Left lung (tissue), 10 donors: Measurements from ENCODE around the gene CPM. TPM values are rescaled to one million over a fixed set of nuclear protein-coding genes. Genes with fewer than 3 reads are reported as not detected.
A peak's percentile ranks its signal among the peaks of the same experiment; 100 is the strongest.

Experiments
- ATAC-seq: fragments of 200-7000 bp; cut with Tn5 transposase; one replicate; pipeline ENCODE4 v1.9.1; 2020; ENCODE audit warnings: moderate library complexity
- DNase-seq, 4 donors: peaks; one replicate each; pipeline ENCODE4 v3.0.0-alpha.2; 2013 to 2020
- H3K27ac ChIP-seq, 2 donors: fragments of 200-600 bp; sonication (generic) in 1 of 2; one replicate each; pipeline versions ENCODE4 v1.5.0 to v1.8.0; 2020 to 2021
- H3K27me3 ChIP-seq, 2 donors: fragments of 200-600 bp; sonication (generic) in 1 of 2; one replicate each; pipeline versions ENCODE4 v1.5.0 to v1.8.0; 2020 to 2021
- H3K36me3 ChIP-seq, 2 donors: fragments of 200-600 bp; sonication (generic) in 1 of 2; one replicate each; pipeline versions ENCODE4 v1.5.0 to v1.8.0; 2020 to 2021
- H3K4me1 ChIP-seq, 2 donors: fragments of 200-600 bp; one replicate each; pipeline ENCODE4 v1.8.0; 2021
- H3K4me3 ChIP-seq, 2 donors: fragments of 200-600 bp; sonication (generic) in 1 of 2; one replicate each; pipeline versions ENCODE4 v1.5.0 to v1.8.0; 2020 to 2021; ENCODE audit warnings: mild to moderate bottlenecking in 1 of 2
- H3K9me3 ChIP-seq, 2 donors: fragments of 200-600 bp; sonication (generic) in 1 of 2; one replicate each; pipeline versions ENCODE4 v1.5.0 to v1.8.0; 2020 to 2021
- intact Hi-C, 2 donors: fragments of 100-400 bp; cut with DNase I; formaldehyde crosslinking; loops; one replicate each; pipeline versions ENCODE4 v1.11.2 to v1.14.2; 2022
- polyA plus RNA-seq, 6 donors: library from polyadenylated mRNA; unstranded; fragments of 120-200 nt; gene quantifications; one replicate each; pipeline ENCODE4 v1.2.1, GENCODE V29; 2013; ENCODE audit not compliant: insufficient read length in 6 of 6
- total RNA-seq, 2 donors: library from RNA; stranded (reverse); fragmentation: NEBNext Ultra II Directional; extraction: Animal tissue kit (Norgen Biotek cat#: 25700); gene quantifications; one replicate each; pipeline ENCODE4 v1.2.1, GENCODE V29; 2021
- TF ChIP-seq, protein P1 (sequence below), 2 donors: fragments of 200-600 bp; sonication (generic) in 1 of 2; IDR thresholded peaks; one replicate each; pipeline versions ENCODE4 v1.5.0 to v1.8.0; 2021; ENCODE audit warnings: antibody characterized with exemption in 2 of 2
- donor health status: DM: no; HTN: yes; CAD: no.
- donor health status: DM: no; HTN: no; CAD: no.

Gene CPM
- total and polyA plus RNA-seq, 8 donors, result 180 to 708 (median 336) TPM

GRCh38 chr12:68904351-68904962, 28.5 kb downstream of the CPM start:
- Histone ChIP-seq H3K36me3 (no peaks in the 10 kb centered on the region), H3K27ac (no peak overlapping the region), H3K27me3 (no peaks in the 10 kb centered on the region), H3K4me1 (peaks cover 0 to 5% of the 10 kb centered on the region in 2 donors), H3K4me3 (no peak overlapping the region), H3K9me3 (no peaks in the 10 kb centered on the region)
- TF ChIP-seq, protein P1, sequence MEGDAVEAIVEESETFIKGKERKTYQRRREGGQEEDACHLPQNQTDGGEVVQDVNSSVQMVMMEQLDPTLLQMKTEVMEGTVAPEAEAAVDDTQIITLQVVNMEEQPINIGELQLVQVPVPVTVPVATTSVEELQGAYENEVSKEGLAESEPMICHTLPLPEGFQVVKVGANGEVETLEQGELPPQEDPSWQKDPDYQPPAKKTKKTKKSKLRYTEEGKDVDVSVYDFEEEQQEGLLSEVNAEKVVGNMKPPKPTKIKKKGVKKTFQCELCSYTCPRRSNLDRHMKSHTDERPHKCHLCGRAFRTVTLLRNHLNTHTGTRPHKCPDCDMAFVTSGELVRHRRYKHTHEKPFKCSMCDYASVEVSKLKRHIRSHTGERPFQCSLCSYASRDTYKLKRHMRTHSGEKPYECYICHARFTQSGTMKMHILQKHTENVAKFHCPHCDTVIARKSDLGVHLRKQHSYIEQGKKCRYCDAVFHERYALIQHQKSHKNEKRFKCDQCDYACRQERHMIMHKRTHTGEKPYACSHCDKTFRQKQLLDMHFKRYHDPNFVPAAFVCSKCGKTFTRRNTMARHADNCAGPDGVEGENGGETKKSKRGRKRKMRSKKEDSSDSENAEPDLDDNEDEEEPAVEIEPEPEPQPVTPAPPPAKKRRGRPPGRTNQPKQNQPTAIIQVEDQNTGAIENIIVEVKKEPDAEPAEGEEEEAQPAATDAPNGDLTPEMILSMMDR (IDR thresholded peaks at IDR 0.05), result no peak
- intact Hi-C loops, result no loop called here
- no peak for DNase-seq
- peak; percentile 35 for ATAC-seq

DNA sequence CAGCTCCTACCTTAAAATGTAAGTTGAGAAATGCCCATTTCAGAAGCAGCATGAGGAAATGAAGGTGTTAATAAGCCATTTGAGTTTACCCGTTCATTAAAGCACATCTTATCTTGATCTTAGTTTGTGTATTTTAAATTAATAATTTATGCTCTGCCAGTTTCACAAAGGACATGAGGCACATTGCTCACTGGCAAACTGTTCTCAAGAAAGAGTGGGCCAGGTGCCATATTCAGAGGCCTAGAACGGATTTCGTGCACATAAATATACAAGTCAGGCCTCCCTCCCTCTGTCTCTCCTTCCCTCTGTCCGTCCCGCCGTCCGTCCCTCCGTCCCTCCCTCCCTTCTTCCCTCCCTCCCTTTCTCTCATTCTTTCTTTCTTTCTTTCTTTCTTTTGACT, 29.5 kb downstream of the CPM start:
- H3K9me3 ChIP-seq, result no peaks in the 10 kb centered on the region
- no peaks in the 10 kb centered on the region for H3K36me3 ChIP-seq
- H3K27me3 ChIP-seq, result no peaks in the 10 kb centered on the region
- ATAC-seq (no peak), DNase-seq (no peak)
- intact Hi-C loops, result no loop called here
- no peak overlapping the region for H3K4me3 ChIP-seq
- no peak overlapping the region for H3K27ac ChIP-seq
- TF ChIP-seq, protein P1 (IDR thresholded peaks at IDR 0.05), result no peak
- peaks cover 0 to 13% of the 10 kb centered on the region in 2 donors for H3K4me1 ChIP-seq

GRCh38 chr12:68901551-68901950, 31.4 kb downstream of the CPM start:
- no peaks in the 10 kb centered on the region for H3K9me3 ChIP-seq
- TF ChIP-seq, protein P1 (IDR thresholded peaks at IDR 0.05), result no peak
- intact Hi-C loops, result no loop called here
- no peaks in the 10 kb centered on the region for H3K27me3 ChIP-seq
- no peaks in the 10 kb centered on the region for H3K36me3 ChIP-seq
- DNase-seq, result no peak
- ATAC-seq, result no peak
- H3K27ac ChIP-seq, result no peak overlapping the region
- H3K4me1 ChIP-seq, result peaks cover 4 to 29% of the 10 kb centered on the region in 2 donors
- no peak overlapping the region for H3K4me3 ChIP-seq

- Histone ChIP-seq H3K27me3 (no peaks in the 10 kb centered on the region), H3K9me3 (no peaks in the 10 kb centered on the region), H3K4me3 (no peak overlapping the region), H3K27ac (no peak overlapping the region), H3K4me1 (peaks cover 4 to 29% of the 10 kb centered on the region in 2 donors), H3K36me3 (peaks cover 0 to under 1% of the 10 kb centered on the region in 2 donors)
- intact Hi-C loops, result no loop called here
- ATAC-seq (no peak), DNase-seq (no peak)
- TF ChIP-seq, protein P1 (IDR thresholded peaks at IDR 0.05), result no peak
Observed at GRCh38 chr12:68901145-68901544, 31.8 kb downstream of the CPM start.

DNA sequence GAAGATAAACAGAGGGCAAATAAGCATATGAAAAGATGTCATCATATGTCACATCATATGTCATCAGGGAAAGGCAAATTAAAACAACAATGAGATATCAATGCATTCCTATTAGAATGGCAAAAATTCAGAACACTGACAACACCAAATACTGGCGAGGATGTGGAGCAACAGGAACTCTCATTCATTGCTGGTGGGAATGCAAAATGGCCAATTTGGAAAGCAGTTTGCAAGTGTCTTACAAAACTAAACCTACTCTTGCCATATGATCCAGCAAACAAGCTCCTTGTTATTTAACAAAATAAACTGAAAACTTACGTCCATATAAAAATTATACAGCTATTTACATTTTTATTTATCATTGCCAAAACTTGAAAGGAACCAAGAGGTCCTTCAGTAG, 32.7 kb downstream of the CPM start:
- Histone ChIP-seq H3K4me1 (peaks cover 4 to 29% of the 10 kb centered on the region in 2 donors), H3K4me3 (no peak overlapping the region), H3K36me3 (peaks cover 0 to 9% of the 10 kb centered on the region in 2 donors), H3K9me3 (no peaks in the 10 kb centered on the region), H3K27ac (no peak overlapping the region), H3K27me3 (no peaks in the 10 kb centered on the region)
- TF ChIP-seq, protein P1 (IDR thresholded peaks at IDR 0.05), result no peak
- intact Hi-C loops, result no loop called here
- DNase-seq (no peak), ATAC-seq (no peak)
